H1 (cell line): Measurements from ENCODE around the gene MEGF11. TPM values are rescaled to one million over a fixed set of nuclear protein-coding genes. Genes with fewer than 3 reads are reported as not detected.

Experiments
- CTCF ChIA-PET: fragments of 300-600 bp; sonication (Branson Sonifier 250); formaldehyde crosslinking; loops from one replicate; lab custom pipeline; 2021; ENCODE audit not compliant: partially characterized antibody; lab: Charles Lee
- POLR2A ChIA-PET: fragments of 300-600 bp; sonication (Branson Sonifier 250); formaldehyde crosslinking; loops from one replicate; lab custom pipeline; 2021; ENCODE audit warnings: inconsistent platforms; ENCODE audit not compliant: partially characterized antibody; lab: Charles Lee
- DNase-seq, 2 experiments: peaks; one replicate each; pipeline versions ENCODE4 v3.0.0 to v3.0.0-alpha.2; 2010 to 2022; ENCODE audit warnings: low spot score in 2 of 2, low read depth in 1 of 2, mixed read lengths in 1 of 2
- FAIRE-seq: peaks from 2 replicates; lab custom pipeline; 2011; peaks lifted over from hg19 to GRCh38; lab: Jason Lieb, UNC
- H2AFZ ChIP-seq: 2 replicates; pipeline ENCODE4 v1.8.1; 2012; ENCODE audit warnings: low read length, inconsistent platforms
- H2AK5ac ChIP-seq: 2 replicates; pipeline ENCODE4 v1.6.1; 2013; ENCODE audit warnings: low read depth, low read length
- H2BK120ac ChIP-seq: replicated peaks from 2 replicates; pipeline ENCODE3; 2013; ENCODE audit warnings: low read depth, low read length, inconsistent platforms
- H2BK12ac ChIP-seq: 2 replicates; pipeline ENCODE4 v1.6.1; 2013; ENCODE audit warnings: low read depth, low read length
- H2BK15ac ChIP-seq: 2 replicates; pipeline ENCODE4 v1.6.1; 2013; ENCODE audit warnings: low read length
- H2BK20ac ChIP-seq: 2 replicates; pipeline ENCODE4 v1.6.1; 2013; ENCODE audit warnings: low read length
- H2BK5ac ChIP-seq: 2 replicates; pipeline ENCODE4 v1.6.1; 2013; ENCODE audit warnings: low read depth, low read length
- H3K14ac ChIP-seq: 2 replicates; pipeline ENCODE4 v1.6.1; 2013; ENCODE audit warnings: inconsistent platforms; ENCODE audit not compliant: insufficient read length
- H3K18ac ChIP-seq: 2 replicates; pipeline ENCODE4 v1.6.1; 2013; ENCODE audit warnings: low read length; ENCODE audit errors: extremely low read depth
- H3K23ac ChIP-seq: 2 replicates; pipeline ENCODE4 v1.6.1; 2013; ENCODE audit warnings: inconsistent platforms; ENCODE audit not compliant: insufficient read length
- H3K23me2 ChIP-seq: 2 replicates; pipeline ENCODE4 v1.6.1; 2013; ENCODE audit warnings: low read depth, low read length
- H3K27ac ChIP-seq: 2 replicates; pipeline ENCODE4 v1.6.1; 2011; ENCODE audit warnings: low read depth, low read length, inconsistent platforms
- H3K27me3 ChIP-seq, 4 experiments: replicated peaks in 1 of 4; 1 replicate in 1 of 4; 2 replicates in 3 of 4; pipeline versions ENCODE4 v1.6.1 to v1.8.1; 2011 to 2013; ENCODE audit warnings: low read length in 3 of 4, mild to moderate bottlenecking in 3 of 4, inconsistent platforms in 2 of 4, mixed read lengths in 2 of 4, moderate library complexity in 1 of 4; ENCODE audit not compliant: control insufficient read depth in 3 of 4, insufficient read depth in 3 of 4; ENCODE audit errors: extremely low read depth in 1 of 4
- H3K36me3 ChIP-seq, 4 experiments: 2 replicates each; pipeline versions ENCODE4 v1.6.1 to v1.8.1; 2011 to 2013; ENCODE audit warnings: mild to moderate bottlenecking in 4 of 4, low read length in 3 of 4, moderate library complexity in 2 of 4, control low read depth in 1 of 4, inconsistent platforms in 1 of 4; ENCODE audit not compliant: insufficient read depth in 4 of 4, control insufficient read depth in 2 of 4
- H3K4ac ChIP-seq: replicated peaks from 2 replicates; pipeline ENCODE3; 2013; ENCODE audit warnings: low read length, low read depth, mixed read lengths, inconsistent platforms; ENCODE audit not compliant: insufficient read length
- H3K4me1 ChIP-seq, 4 experiments: replicated peaks in 1 of 4; 1 replicate in 1 of 4; 2 replicates in 3 of 4; pipeline versions ENCODE4 v1.6.1 to v1.8.1; 2011 to 2013; ENCODE audit warnings: low read length in 3 of 4, inconsistent platforms in 2 of 4, mixed read lengths in 1 of 4; ENCODE audit not compliant: insufficient read depth in 4 of 4, control insufficient read depth in 3 of 4
- H3K4me2 ChIP-seq, 2 experiments: 2 replicates each; pipeline versions ENCODE4 v1.6.1 to v1.8.1; 2011 to 2013; ENCODE audit warnings: low read depth in 2 of 2, low read length in 2 of 2, control low read depth in 1 of 2, inconsistent platforms in 1 of 2, mild to moderate bottlenecking in 1 of 2; ENCODE audit not compliant: insufficient read depth in 1 of 2
- H3K4me3 ChIP-seq, 4 experiments: fragments of 200-600, 300-600 bp in 1 of 4; sonication (generic), shearing (Covaris generic), sonication (Bioruptor Twin) in 1 of 4; 2 replicates each; pipeline versions ENCODE4 v1.5.1 to v1.8.1; 2011 to 2016; ENCODE audit warnings: low read length in 4 of 4, low read depth in 3 of 4, control low read depth in 2 of 4, inconsistent platforms in 2 of 4, mild to moderate bottlenecking in 2 of 4, mixed read lengths in 1 of 4, moderate library complexity in 1 of 4; ENCODE audit not compliant: insufficient read depth in 2 of 4; ENCODE audit errors: extremely low read depth in 1 of 4
- H3K56ac ChIP-seq: replicated peaks from 2 replicates; pipeline ENCODE3; 2013; ENCODE audit warnings: low read depth, mild to moderate bottlenecking, mixed read lengths, low read length, inconsistent platforms; ENCODE audit not compliant: insufficient read length
- H3K79me1 ChIP-seq: 2 replicates; pipeline ENCODE4 v1.6.1; 2013; ENCODE audit warnings: low read depth, low read length, control low read depth
- H3K79me2 ChIP-seq, 2 experiments: 2 replicates each; pipeline versions ENCODE4 v1.6.1 to v1.8.1; 2012 to 2013; ENCODE audit warnings: low read length in 2 of 2, mild to moderate bottlenecking in 2 of 2, inconsistent platforms in 1 of 2; ENCODE audit not compliant: insufficient read depth in 2 of 2, control insufficient read depth in 1 of 2
- H3K9ac ChIP-seq, 4 experiments: replicated peaks in 1 of 4; 1 replicate in 1 of 4; 2 replicates in 3 of 4; pipeline versions ENCODE4 v1.6.1 to v1.8.1; 2011 to 2013; ENCODE audit warnings: low read depth in 3 of 4, low read length in 3 of 4, control low read depth in 2 of 4, mild to moderate bottlenecking in 2 of 4, moderate library complexity in 2 of 4, inconsistent platforms in 1 of 4; ENCODE audit errors: extremely low read depth in 1 of 4
- H3K9me3 ChIP-seq, 2 experiments: 2 replicates each; pipeline versions ENCODE4 v1.6.1 to v1.8.1; 2012 to 2013; ENCODE audit warnings: mild to moderate bottlenecking in 2 of 2, moderate library complexity in 2 of 2, control low read depth in 1 of 2, inconsistent platforms in 1 of 2, low read depth in 1 of 2, low read length in 1 of 2, mixed read lengths in 1 of 2; ENCODE audit not compliant: insufficient read depth in 2 of 2
- H4K20me1 ChIP-seq, 2 experiments: replicated peaks in 1 of 2; 2 replicates each; pipeline versions ENCODE3 to v1.8.1; 2011 to 2013; ENCODE audit warnings: inconsistent platforms in 2 of 2, low read length in 2 of 2, mild to moderate bottlenecking in 1 of 2; ENCODE audit not compliant: insufficient read depth in 2 of 2, control insufficient read depth in 1 of 2
- H4K5ac ChIP-seq: 2 replicates; pipeline ENCODE4 v1.6.1; 2013; ENCODE audit warnings: low read length, low read depth, mixed read lengths, inconsistent platforms; ENCODE audit not compliant: insufficient read length
- H4K8ac ChIP-seq: 2 replicates; pipeline ENCODE4 v1.8.0; 2013; ENCODE audit warnings: mild to moderate bottlenecking, moderate library complexity, low read length, inconsistent platforms; ENCODE audit not compliant: insufficient read depth; ENCODE audit errors: extremely low read depth
- H4K91ac ChIP-seq: replicated peaks from 2 replicates; pipeline ENCODE3; 2013; ENCODE audit warnings: low read length, mixed read lengths, inconsistent platforms; ENCODE audit not compliant: insufficient read length
- KDM1A ChIP-seq: fragments of 200-600, 300-600 bp; sonication (generic); IDR thresholded peaks from 2 replicates; pipeline ENCODE4 v1.7.1; 2016; ENCODE audit warnings: mild to moderate bottlenecking, low read length, borderline replicate concordance
- POU5F1 ChIP-seq: IDR thresholded peaks from 2 replicates; pipeline ENCODE4 v1.6.1; 2011; ENCODE audit warnings: low read depth, mild to moderate bottlenecking, low read length, moderate library complexity
- WGBS, 2 experiments: shearing (Covaris generic) in 1 of 2; methylation state at CpG; one replicate each; pipeline versions ENCODE4 v1.1.6 to v1.1.7; 2013 to 2015; ENCODE audit warnings: low lambda C conversion rate in 2 of 2, mixed read lengths in 2 of 2, inconsistent platforms in 1 of 2, low coverage in 1 of 2, missing lambda C conversion rate in 1 of 2; ENCODE audit not compliant: insufficient replicate concordance in 2 of 2, insufficient coverage in 1 of 2, insufficient read length in 1 of 2; ENCODE audit errors: extremely low coverage in 1 of 2, missing lambda C conversion rate in 1 of 2; 5-methylcytosine and 5-hydroxymethylcytosine counted together
- polyA plus RNA-seq, 7 experiments: library from polyadenylated mRNA; depleted of rRNA in 3 of 7; stranded (reverse) in 5 of 7; unstranded in 2 of 7; fragments of >200 nt in 5 of 7; fragments of 200-250 nt in 2 of 7; gene quantifications; 1 replicate in 5 of 7; 2 replicates in 1 of 7; 4 replicates in 1 of 7; pipeline versions ENCODE4 v1.2.1 to v1.2.3, GENCODE V29; 2011 to 2013; ENCODE audit warnings: missing spikeins in 2 of 7, mixed read lengths in 2 of 7
- total RNA-seq: library from RNA; stranded (reverse); fragmentation: NEBNext Ultra II Directional; extraction: Animal tissue kit (Norgen Biotek cat#: 25700); gene quantifications from 2 replicates; pipeline ENCODE4 v1.2.1, GENCODE V29; 2021

MEGF11 gene
- total and polyA plus RNA-seq, 2 of the 8 experiments (the other 6 are each of a cell fraction or from before 2014, with no cell fraction given) = 4.4 to 4.8 TPM

DNA sequence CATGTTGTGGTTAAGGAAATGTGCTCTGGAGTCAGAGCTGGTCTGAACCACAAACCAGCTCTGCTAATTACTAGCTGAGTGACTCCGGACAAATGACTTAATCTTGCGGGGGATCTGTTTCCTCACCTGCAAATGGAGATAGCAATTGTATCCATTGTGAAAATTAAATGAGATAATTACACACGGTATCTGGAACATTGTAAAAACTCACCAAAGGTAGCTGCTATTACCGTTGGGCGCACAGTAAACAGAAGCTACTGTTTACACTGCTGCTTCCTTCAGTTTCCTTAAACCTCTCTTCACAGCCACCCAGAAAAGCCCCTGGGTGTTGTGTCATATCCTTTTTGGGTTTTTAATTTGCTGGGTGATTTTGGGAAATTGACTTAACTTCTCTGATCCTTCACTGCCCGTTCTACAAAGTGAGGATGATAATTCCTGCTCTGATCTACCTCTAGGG is 107.8 kb downstream of the MEGF11 start:
- no peak overlapping the region for H2BK12ac ChIP-seq
- H4K8ac ChIP-seq = no peak overlapping the region
- ChIA-PET CTCF (interaction anchor here (0.8 to 1.8 kb wide), 3 partner anchors 21 to 42 kb away, joined by 3 to 4 read pairs (median 3); no protein-coding TSS in a partner anchor), POLR2A (no interaction called here)
- no peak overlapping the region for H3K4ac ChIP-seq
- H3K23ac ChIP-seq = no peak overlapping the region
- no peak overlapping the region for H3K4me3 ChIP-seq
- no peak overlapping the region for H2BK15ac ChIP-seq
- DNase-seq (no peak), FAIRE-seq (no peak)
- no peaks in the 10 kb centered on the region for H3K36me3 ChIP-seq
- WGBS, 2 experiments = 92% methylated on average over 6 of the region's 6 CpGs; no CpG with 5 or more reads in 1 of the 2 experiments
- H3K27ac ChIP-seq = no peak overlapping the region
- no peak overlapping the region for H3K9ac ChIP-seq
- H3K79me2 ChIP-seq = no peaks in the 10 kb centered on the region
- no peak overlapping the region for H3K56ac ChIP-seq
- TF ChIP-seq KDM1A (peak; percentile 39; the same call in 1 of the 2 replicates), POU5F1 (no peak)
- no peak overlapping the region for H3K14ac ChIP-seq
- H3K4me2 ChIP-seq = no peak overlapping the region
- H2AFZ ChIP-seq = no peak overlapping the region
- no peaks in the 10 kb centered on the region for H3K27me3 ChIP-seq
- H4K20me1 ChIP-seq = no peaks in the 10 kb centered on the region
- H4K5ac ChIP-seq = no peak overlapping the region
- no peak overlapping the region for H2AK5ac ChIP-seq
- H3K4me1 ChIP-seq = peaks cover 0 to 7% (median 0%) of the 10 kb centered on the region in 4 experiments; a peak in 4 of 7 replicates
- H3K18ac ChIP-seq = no peak overlapping the region
- H3K79me1 ChIP-seq = no peaks in the 10 kb centered on the region
- H2BK5ac ChIP-seq = no peak overlapping the region
- no peak overlapping the region for H2BK20ac ChIP-seq
- no peaks in the 10 kb centered on the region; the same call in 1 of the 2 replicates for H3K23me2 ChIP-seq
- H4K91ac ChIP-seq = no peak overlapping the region
- no peak overlapping the region for H2BK120ac ChIP-seq
- no peaks in the 10 kb centered on the region for H3K9me3 ChIP-seq
